HG02763 (cell line): Measurements from ENCODE around the gene ABCC8.

Source experiments
- ATAC-seq: cut with Tn5 transposase; IDR thresholded peaks from one replicate; pipeline ENCODE4 v1.9.1; 2021; ENCODE audit warnings: mild to moderate bottlenecking, moderate library complexity; ENCODE audit not compliant: unreplicated experiment

ABCC8 gene

DNA sequence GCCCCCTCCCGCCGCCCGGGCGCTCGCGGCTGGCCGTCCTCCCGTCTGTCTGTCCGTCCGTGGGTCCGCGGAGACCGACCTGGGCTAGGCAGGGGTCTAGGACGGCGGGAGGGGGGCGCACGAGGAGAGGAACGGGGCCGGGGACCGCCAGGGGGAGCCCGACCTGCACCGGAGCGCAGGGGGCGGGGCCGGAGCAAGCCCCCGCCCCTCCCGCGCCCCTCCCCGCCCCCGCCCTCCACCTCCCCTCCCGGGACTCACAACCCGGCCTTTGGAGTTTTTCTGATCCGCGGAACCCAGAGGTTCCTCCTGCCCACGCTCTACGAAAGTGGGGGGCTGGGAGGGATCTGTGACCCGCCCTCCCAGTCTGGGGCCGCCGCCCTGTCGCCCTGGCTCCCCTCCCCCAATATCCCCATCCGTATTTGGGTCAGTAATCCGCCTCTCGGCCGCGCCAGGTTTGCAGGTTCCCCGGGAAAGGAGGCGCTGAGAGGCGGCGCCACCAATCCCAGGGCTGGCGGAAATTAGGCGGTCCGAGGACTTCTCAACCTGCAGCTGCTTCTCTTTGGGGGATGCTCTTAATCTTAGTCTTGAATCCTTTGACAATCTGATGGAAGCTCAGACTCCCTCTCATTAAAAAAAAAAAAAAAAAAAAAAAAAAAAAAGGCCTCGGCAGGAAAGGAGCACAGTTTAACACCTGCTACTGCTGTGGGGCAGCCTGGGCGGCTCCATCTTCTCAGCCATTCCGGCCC lies 87.3 kb downstream of the ABCC8 start:
- ATAC-seq, result peak; percentile 46

DNA sequence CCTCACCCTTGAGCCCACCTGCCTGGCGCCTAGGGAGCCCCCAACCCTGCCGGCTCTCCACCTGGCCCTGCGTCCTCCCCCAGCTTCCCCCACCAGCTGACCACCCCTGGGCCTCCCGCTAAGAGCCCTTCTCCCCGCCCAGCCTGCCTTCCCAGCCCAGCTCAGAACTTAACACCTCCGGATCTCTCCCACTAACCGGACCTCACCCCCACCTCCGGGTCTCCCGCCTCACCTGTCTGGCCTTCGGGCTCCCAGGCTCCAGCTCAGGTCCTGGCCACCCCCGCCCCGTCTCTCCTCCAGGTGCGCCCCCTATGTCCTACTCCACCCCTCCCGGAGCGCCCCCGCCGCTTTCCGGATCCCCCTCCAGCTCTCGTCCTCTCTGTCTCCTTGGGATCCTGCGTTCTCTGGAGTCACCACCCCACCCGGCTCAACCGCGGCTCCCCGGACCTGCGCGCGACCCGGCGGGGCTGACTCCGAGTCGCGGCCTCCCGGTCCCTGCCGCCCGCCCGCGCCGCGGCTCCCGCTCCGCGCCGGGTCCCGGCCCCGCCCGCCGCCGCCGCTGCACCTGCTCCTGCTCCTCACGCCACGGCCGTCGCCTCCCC lies 87.9 kb downstream of the ABCC8 start, which contains the start of gene KCNJ11:
Gene KCNJ11 (minus strand): TSS at position 51 of the 602 bp plus-strand sequence. CDS start 568 bp downstream, outside the sequence.
- ATAC-seq, result peak; percentile 37

DNA sequence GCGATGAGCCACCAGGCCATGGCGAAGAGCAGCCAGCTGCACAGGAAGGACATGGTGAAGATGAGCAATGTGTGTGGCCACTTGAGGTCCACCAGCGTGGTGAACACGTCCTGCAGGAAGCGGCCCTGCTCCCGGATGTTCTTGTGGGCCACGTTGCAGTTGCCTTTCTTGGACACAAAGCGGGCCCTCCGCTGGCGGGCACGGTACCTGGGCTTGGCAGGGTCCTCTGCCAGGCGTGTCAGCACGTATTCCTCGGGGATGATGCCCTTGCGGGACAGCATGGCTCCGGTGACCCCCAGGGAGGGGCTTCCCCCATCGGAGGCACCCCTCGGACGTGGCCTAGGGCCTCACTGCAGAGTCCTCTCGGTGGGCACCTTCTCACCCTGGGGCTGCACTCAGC lies 88.8 kb downstream of the ABCC8 start:
- ATAC-seq, result no peak

DNA sequence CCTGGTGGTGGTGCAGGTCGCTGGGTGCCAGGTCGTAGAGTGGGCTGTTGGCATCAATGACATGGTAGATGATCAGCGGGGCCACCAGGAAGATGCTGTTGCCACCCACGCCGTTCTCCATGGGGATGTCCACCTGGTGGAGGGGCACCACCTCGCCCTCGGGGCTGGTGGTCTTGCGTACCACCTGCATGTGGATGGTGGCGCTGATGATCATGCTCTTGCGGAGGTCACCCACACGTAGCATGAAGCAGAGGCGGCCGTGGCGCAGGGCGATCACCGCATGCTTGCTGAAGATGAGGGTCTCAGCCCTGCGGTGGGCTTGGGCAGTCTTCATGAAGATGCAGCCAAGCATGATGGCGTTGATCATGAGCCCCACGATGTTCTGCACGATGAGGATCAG lies 89.4 kb downstream of the ABCC8 start:
- no peak for ATAC-seq

DNA sequence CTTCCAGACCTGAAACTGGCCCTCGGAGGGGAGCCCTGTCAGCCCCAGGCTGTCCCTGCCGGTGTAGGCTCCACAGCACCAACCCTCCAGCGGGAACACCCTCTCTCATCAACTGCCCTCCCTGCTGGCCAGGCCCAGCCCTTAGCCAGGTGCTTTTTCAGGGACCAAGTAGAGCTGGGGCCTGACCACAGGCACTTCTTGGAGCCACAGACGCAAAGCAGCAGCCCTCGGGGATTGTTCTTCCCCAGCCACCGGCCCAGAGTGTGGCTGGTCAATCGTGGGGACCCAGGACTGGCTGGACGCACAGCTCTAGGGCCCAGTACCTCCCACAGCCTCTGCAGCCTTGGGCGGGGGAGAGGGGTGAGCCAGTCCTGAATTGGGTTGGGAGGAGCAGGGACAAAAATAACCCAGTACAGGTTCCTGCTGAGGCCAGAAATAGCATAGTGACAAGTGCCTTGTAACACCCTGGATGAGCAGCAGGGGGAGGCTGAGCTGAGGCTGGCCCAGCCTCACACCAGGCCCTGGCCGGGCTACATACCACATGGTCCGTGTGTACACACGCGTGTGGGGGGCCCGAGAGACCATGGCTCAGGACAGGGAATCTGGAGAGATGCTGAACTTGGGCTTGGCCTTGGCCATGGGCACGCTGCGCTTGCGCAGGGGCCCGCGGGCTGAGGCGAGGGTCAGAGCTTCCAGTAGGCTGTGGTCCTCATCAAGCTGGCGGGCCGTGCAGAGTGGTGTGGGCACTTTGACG lies 90.1 kb downstream of the ABCC8 start:
- no peak for ATAC-seq

DNA sequence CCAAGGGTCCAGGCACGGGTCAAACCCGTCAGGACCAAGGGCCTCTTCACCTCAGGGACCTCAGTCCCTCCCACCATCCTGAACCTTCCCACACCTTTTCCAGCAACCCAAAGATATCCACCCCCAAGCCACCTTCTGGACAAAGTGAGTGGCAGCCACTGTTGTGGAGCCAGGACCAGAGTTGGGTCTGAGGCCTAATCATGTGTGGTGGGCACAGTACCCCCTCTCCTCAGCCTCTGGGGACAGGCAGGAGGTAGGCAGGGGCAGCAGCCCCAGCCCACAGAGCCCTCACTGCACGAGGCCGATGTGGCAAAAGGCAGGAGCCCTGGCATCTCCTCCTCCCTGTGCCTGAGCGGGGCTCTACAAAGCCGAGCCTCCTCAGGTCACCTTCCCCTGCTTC lies 90.7 kb downstream of the ABCC8 start:
- ATAC-seq, result no peak

DNA sequence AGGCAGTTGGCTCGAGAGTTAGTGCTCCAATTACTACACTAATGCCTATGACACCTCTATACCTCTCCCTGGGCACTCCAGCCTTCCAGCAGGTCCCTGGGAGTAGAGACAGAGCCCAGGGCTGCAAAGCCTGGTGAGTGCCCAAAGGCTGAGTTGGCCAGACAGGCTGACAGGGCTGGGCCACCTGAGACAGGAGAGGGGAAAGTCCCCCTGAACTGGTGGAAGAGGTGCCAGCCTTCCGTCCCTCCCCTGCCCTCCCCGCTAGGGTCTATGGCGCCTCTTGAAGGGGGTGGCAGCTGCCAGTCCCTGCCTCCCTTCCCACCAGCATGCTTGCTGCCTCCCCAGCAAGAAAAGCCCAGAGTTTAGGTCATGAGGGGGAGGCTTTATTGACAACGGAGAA lies 91.2 kb downstream of the ABCC8 start:
- ATAC-seq, result no peak

DNA sequence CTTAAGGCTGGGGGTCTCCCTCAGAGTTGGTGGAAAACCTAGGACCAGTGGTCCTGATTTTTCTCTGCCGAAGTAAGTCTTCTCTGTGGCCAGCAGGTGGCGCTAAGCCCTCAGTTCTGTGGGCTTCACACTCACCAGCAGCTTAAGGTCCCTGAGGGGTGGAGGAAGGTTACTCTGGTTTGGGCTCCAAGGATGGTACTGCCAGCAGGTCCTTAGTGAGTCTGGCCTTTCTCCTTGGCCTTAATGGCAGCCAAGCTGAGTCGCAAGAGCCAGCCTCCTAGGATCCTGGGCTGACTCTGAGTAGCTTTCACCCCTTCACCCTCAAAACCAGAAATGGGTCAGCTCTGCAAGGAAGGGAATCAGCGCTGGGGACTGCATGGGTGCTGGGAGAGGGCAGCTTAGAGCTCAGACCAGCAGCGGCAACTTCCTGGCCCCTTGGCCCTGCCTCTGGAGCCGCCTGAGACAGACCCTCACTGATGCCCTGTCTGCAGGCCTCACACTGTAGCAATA lies 92.6 kb downstream of the ABCC8 start:
- ATAC-seq, result peak; percentile 49

DNA sequence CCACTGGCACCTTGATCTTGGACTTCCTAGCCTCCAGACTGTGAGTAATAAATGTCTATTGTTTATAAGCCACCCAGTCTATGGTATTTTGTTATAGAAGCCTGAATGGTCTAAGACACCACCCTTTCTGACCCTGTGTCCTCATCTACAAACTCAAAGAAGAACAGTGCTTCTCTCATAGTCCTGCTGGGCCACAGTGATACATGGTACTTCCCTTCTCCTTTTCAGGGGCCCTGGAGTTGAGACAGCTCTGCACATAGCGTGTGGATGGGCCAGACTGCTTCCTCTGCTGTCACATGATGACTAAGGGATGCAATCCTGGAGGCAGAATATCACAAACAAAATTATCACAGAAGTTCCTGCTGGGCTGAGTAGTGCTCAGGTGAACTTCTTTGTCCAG lies 93.2 kb downstream of the ABCC8 start:
- no peak for ATAC-seq

DNA sequence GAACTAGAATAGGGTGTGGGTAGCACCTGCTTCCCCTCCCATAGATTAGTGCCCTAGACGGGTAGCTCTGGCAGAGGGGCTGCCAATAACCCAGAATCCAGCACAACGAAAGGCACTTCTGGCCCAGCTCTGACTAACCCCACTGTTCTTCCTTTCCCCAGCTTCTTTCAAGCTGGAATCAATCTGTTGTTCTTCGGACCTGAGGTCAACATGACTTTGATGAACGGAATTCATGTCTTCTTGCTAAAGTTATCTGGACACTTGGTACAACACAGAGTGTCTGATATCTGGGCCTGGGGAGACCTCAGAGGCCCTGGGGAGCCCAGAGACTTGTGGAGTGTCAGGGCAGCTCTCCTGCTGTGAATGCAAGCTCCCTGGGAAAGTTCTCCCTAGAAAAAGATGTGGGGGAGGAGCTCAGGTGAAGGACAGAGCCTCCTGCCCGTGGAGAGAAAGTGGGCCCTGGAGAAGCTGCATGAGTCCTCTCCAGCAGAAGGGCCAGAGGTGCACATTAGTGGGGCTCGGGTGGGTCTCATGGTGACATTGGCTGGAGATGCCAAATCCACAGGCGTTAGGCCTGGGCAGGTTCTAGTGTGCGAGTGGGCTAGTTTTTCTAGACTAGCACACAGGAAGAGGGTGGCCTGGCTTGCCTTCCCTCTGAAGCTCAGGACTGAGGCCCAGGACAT lies 94.5 kb downstream of the ABCC8 start:
- no peak for ATAC-seq

DNA sequence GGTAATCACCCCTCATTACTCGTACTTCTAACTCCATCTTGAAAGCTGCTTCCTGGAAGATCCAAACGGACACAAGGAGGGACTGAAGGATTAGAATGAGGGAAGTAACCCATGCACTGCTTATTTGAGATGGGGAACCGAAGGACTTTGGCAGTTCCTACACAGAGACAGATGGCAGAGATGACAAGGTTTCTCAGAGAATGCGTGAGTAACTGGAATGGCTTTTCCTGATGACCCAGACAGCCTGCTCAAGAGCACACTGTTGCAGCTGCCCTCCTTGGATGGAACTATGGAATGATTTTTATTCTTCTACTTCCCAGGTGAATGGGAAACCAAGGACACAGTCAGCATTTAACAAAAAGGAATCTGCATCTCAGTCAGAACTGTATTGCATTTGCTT lies 95.5 kb downstream of the ABCC8 start:
- ATAC-seq, result no peak

DNA sequence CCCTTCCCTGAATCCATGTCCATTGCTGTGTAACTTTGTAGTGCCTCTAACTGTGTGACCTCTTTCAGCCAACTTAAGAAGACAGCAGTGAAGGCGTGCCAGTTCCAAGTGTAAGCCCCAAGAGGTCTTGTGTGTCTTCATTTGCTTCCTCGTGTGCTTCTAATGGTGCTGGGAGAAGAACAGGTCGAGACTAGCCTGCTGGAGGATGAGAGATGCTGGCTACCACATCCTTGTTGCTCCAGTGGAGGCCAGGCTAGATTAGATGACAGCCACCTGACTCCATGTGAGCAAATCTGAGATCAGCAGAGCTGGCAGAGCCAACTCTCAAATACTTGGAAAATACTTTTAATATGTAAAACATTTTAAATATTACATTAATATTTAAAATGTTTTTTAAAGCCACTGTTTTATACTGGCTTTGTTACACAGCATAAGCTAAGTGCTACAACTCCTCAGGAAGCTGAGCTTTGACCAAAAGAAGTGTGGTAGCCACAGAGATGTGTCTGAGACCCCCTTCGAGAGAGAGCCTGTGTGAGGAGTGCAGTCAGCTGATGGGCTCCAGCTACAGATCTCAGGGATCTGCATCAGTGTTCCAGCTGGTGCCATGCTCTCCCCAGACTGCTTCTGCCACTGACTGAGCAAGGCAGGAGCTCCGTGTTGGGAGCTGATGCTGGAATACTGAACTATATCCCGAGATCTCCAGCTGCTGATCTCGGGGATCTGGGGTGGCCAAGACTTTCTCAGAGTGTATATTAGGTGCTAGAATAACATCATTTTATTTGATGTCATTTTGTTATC lies 97.1 kb downstream of the ABCC8 start:
- ATAC-seq, result no peak

DNA sequence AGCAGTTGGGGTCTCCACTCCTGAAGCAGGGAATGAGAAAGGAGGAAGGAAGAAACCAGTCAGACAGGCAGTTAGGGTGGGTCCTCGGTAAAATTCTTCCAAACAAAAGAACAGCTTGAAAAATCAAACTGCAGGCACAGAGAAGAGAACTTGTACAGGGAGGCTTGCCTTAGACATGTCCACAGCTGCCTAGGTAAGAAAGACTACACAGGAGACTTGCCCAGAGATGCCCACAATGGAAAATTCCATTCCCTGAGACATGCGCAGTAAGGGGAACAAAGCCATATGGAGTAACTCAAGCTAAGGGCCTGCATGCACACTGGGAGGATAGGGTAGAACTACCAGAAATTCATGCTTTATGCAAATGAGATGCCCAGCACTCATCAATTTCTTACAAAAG lies 98.0 kb downstream of the ABCC8 start:
- no peak for ATAC-seq

DNA sequence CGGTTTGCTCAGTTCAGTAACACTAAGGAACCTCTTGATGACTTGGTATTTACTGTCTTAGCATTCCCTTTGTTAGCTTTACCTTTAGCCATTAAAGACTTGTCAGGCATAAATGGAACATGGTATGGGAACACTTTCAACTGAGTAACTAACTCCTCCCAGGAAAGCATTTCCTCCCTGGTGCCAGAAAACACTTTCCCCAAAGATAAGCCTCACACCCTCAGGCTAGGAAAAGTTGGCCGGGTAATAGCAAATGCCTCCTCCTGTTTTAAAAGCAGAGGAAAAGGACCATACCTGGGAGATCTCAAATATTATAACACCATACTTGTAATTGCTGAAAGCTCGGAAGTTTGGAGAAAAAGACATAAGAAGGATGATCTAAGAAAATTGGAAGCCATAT lies 100.2 kb downstream of the ABCC8 start:
- ATAC-seq, result no peak

DNA sequence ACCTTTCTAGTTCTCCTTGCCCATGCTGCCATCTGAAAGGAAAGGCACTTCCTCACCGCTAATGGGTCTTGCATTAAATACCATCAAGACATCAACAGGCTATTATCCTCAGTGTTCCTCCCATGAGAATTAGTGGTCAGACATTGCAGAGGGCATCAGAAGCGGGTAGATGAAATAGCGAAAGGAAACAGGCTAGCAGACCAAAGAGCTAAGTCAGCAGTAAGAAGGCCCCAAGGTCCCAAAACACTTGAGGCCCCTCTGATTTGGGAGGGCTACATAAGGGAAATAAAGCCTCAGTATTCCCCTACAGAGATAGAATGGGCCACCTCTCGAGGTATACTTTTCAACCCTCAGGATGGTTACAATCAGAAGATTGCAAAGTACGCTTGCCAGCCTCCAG lies 101.1 kb downstream of the ABCC8 start:
- ATAC-seq, result no peak

DNA sequence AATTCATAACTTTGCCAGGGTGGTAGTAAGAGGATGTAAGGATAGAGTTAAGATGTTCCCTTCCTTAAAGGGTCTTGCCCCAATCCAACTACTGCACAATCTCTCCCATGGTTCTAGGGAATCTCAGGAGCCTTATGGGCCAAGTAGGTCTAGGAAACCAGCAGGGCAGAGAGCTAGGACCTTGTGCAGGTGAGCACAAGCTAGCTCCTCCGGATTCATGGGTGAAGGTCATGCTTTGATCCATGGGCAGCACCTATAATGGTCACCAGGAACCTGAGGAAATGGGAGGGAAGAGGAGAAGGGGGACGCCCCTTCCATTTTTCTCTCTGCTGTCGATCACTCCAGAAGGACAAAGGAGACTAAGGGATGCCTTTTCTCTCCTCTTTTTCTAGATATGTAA lies 105.0 kb downstream of the ABCC8 start:
- no peak for ATAC-seq

DNA sequence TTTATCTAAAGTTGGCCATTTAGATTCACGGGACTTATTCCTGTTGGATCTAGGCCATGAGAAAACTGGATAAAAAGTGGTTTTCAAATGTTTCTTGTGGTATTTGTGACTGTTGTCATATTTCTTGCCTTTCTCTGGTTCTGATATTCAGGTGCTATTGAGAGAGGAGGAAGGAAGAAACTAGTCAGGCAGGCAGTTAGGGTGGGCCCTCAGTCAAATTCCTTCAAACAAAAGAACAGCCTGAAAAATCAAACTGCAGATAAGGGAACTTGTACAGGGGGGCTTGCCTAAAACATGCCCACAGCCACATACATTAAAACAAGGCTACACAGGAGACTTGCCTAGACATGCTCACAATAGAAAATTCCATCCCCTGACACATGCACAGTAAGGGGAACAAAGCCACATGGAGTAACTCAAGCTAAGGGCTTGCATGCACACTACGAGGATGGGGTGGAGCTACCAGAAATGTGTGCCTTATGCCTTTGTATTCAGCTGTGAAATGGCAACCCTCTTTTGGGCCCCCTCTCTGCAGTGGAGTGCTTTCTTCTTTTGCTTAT lies 106.9 kb downstream of the ABCC8 start:
- no peak for ATAC-seq

DNA sequence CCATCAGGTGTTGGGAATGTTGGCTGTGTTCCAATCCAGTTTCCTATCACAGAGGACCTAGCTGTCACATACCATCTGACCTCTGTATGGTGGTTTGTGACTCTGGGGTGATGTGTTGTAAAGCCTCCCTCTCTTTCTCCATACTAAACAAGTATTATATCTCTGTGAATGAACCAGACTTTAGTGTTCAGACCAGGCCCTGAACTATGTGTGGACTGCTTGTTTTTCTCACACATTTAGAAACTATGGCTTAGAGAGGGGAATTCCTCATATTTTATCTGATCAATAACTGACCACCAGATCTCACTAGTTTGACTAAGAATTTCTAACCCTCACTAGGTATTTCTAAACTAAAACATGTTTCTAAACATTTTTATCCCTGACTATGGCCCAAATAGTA lies 107.6 kb downstream of the ABCC8 start:
- ATAC-seq, result no peak

DNA sequence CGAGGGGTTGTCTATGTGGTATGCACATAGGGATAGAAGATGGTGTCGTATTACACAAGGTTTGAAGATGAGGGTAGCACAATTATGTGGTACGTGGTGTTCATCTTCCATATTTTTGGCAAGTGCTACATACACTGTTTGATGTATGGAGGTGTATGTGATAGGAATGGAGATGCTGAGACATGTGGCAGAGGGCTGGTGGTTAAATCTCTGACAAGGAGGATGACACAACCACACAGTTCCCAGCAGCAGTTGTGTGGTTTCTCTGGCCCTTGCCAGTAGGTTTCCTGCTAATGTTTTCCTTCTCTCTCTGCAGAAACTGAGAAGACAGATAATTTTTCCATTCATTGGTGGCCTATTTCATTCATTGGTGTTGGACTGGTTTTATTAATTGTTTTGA lies 108.1 kb downstream of the ABCC8 start:
- ATAC-seq, result no peak

DNA sequence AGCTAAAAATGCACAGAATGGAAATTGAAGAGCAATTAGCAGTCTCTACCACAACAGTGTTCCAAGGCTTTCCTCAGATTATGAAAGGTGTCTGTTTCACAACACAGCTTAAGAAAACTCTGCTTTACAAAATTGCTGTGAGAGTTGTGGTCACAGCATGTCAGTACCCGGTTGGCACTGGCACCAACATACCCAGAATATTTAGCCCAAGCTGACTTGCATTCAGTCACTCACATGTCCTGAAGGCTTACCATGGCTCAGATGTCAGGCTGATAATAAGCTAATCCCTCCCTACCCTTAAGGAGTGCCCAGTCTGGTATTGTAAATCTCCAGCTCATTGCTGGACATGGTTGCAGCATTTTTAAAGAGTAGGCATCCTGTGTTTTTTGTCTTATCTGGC lies 110.2 kb downstream of the ABCC8 start:
- ATAC-seq, result no peak
